Aorta (tissue), 5 donors: ENCODE data around the gene C1orf232. TPM values are rescaled to one million over a fixed set of nuclear protein-coding genes. Genes with fewer than 3 reads are reported as not detected.

ENCODE experiments used
- ATAC-seq: fragments of 200-7000 bp; cut with Tn5 transposase; one replicate; pipeline ENCODE4 v1.9.1; 2022; ENCODE audit warnings: moderate library complexity; ENCODE audit not compliant: low FRiP score
- DNase-seq, 2 donors: peaks; one replicate each; pipeline ENCODE4 v3.0.0-alpha.2; 2020
- H3K27ac ChIP-seq, 2 donors: one replicate each; pipeline ENCODE4 v1.5.1; 2013; ENCODE audit warnings: low read length in 2 of 2, mild to moderate bottlenecking in 2 of 2, moderate library complexity in 2 of 2, control low read depth in 1 of 2, inconsistent platforms in 1 of 2, low read depth in 1 of 2
- H3K27me3 ChIP-seq, 2 donors: one replicate each; pipeline ENCODE4 v1.6.1; 2013; ENCODE audit warnings: control low read depth in 1 of 2, low read length in 1 of 2, mild to moderate bottlenecking in 1 of 2, moderate library complexity in 1 of 2; ENCODE audit not compliant: insufficient read depth in 2 of 2, control insufficient read depth in 1 of 2
- H3K36me3 ChIP-seq, 2 donors: one replicate each; pipeline ENCODE4 v1.6.1; 2013; ENCODE audit warnings: control low read depth in 1 of 2, low read length in 1 of 2, mild to moderate bottlenecking in 1 of 2; ENCODE audit not compliant: insufficient read depth in 2 of 2, control insufficient read depth in 1 of 2
- H3K4me1 ChIP-seq, 2 donors: one replicate each; pipeline ENCODE4 v1.6.1; 2013; ENCODE audit warnings: low read length in 2 of 2, control low read depth in 1 of 2, mild to moderate bottlenecking in 1 of 2, moderate library complexity in 1 of 2; ENCODE audit not compliant: insufficient read depth in 2 of 2, control insufficient read depth in 1 of 2
- H3K4me3 ChIP-seq, 2 donors: one replicate each; pipeline ENCODE4 v1.5.1; 2013; ENCODE audit warnings: low read length in 2 of 2, control low read depth in 1 of 2, mild to moderate bottlenecking in 1 of 2
- H3K9me3 ChIP-seq: one replicate; pipeline ENCODE4 v1.6.1; 2013; ENCODE audit warnings: mild to moderate bottlenecking, low read length; ENCODE audit not compliant: control insufficient read depth
- WGBS, 2 donors: extraction: QIAGEN DNeasy Blood & Tissue Kit; methylation state at CpG; one replicate each; pipeline ENCODE4 v1.1.7; 2013; 5-methylcytosine and 5-hydroxymethylcytosine counted together
- intact Hi-C, 2 donors: fragments of 100-400 bp; cut with DNase I; formaldehyde crosslinking; loops; one replicate each; pipeline versions ENCODE4 v1.14.2 to v1.15.0; 2022
- polyA plus RNA-seq, 2 donors: library from polyadenylated mRNA; stranded (reverse); fragments of 200-250 nt; gene quantifications; one replicate each; pipeline ENCODE4 v1.2.3, GENCODE V29; 2013
- total RNA-seq, 2 donors: library from RNA; stranded (reverse); fragmentation: NEBNext Ultra II Directional; extraction: Animal tissue kit (Norgen Biotek cat#: 25700); gene quantifications; one replicate each; pipeline ENCODE4 v1.2.1, GENCODE V29; 2021
- donor health status: healthy with polysubstance abuse.
- donor health status: Bipolar disorder and iron deficiency.
- donor health status: DM: no; HTN: no; CAD: no.
- donor health status: DM: no; HTN: no; CAD: no.
- donor health status: DM: yes; HTN: yes; CAD: no.

C1orf232 gene
- total and polyA plus RNA-seq, 4 donors, result not detected

DNA sequence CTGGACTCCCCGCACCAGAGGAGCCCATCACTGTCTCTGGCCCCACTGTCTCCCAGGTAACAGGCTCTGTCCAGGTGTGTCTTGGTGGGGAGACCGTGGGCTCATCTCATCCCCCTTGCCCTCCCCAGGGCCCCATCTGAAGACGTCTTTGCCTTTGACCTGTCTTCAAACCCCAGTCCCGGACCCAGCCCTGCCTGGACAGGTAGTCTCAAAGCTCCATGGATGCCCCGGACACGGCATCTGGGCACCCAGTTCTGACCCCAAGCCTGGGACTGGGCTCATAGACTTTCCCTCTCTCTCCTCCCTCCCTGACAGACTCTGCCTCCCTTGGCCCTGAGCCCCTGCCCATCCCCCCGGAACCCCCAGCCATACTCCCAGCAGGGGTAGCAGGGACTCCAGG is 15.3 kb upstream of the C1orf232 start:
- intact Hi-C loops, result no loop called here
- Histone ChIP-seq H3K4me3 (no peak overlapping the region), H3K4me1 (no peaks in the 10 kb centered on the region), H3K27me3 (no peaks in the 10 kb centered on the region), H3K27ac (no peak overlapping the region), H3K36me3 (no peaks in the 10 kb centered on the region), H3K9me3 (no peaks in the 10 kb centered on the region)
- DNase-seq (no peak), ATAC-seq (no peak)
- whole genome bisulfite sequencing, 2 donors, result 90 to 93% methylated on average over 7 of the region's 7 CpGs

DNA sequence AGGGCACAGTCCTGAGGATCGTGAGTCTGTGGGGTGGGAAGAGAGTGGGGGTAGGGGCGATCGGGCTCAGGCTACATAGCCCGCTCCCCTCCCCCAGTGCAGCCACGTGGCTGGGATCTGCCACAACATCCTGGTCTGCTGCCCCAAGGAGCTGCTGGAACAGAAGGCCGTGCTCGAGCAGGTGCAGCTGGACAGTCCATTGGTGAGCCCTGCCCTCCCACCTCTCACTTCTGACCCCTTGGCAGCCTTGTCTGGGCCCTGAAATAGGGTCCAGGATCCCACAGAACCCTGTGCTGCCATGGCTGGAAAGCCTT is 13.6 kb upstream of the C1orf232 start:
- Histone ChIP-seq H3K27me3 (no peaks in the 10 kb centered on the region), H3K27ac (no peak overlapping the region), H3K4me3 (no peak overlapping the region), H3K9me3 (no peaks in the 10 kb centered on the region), H3K36me3 (no peaks in the 10 kb centered on the region), H3K4me1 (no peaks in the 10 kb centered on the region)
- 84 to 87% methylated on average over 7 of the region's 7 CpGs for WGBS, 2 donors
- no peak for DNase-seq
- intact Hi-C loops, result no loop called here
- ATAC-seq, result no peak

DNA sequence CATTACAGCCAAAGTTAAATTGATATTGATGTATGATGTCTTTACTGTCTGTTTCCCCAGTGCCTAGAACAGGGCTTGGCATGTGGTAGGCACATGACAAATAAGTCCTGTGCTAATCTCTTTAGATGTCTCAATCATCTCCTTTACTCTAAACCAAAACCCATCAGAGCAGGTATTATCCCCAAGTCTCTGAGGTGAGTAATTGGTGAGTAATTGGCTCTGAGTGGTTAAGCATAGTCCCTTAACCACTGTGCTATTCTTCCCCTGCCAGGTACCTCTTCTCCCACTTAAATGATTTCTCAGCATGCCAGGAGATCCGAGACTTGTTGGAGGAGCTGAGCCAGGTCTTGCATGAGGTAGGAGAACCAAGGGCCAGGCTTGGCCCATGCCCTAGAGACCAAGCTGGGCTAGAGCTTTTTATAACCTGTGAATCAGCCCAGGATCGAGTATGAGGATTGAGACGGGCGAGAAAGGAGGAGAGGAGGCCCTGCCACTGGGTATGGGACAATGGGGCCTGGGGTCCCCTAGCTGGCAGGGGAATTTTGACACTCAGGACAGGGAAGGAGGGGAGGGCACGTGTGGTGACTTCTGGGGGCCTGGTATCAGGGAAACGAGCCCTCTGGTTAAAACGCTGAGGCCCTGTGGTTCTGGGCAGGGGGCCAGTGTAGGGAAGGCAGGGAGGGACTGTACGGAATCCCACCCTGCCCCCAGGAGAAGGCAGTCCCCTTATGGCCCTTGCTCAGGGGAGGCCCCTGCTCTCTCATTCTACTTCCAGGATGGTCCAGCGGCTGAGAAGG is 13.0 kb upstream of the C1orf232 start:
- no peak for ATAC-seq
- intact Hi-C loops, result no loop called here
- Histone ChIP-seq H3K4me3 (no peak overlapping the region), H3K27me3 (peaks cover 0 to 1% of the 10 kb centered on the region in 2 donors), H3K36me3 (no peaks in the 10 kb centered on the region), H3K4me1 (no peaks in the 10 kb centered on the region), H3K9me3 (no peaks in the 10 kb centered on the region), H3K27ac (no peak overlapping the region)
- DNase-seq, result no peak
- 61 to 65% methylated on average over 9 of the region's 9 CpGs for WGBS, 2 donors

DNA sequence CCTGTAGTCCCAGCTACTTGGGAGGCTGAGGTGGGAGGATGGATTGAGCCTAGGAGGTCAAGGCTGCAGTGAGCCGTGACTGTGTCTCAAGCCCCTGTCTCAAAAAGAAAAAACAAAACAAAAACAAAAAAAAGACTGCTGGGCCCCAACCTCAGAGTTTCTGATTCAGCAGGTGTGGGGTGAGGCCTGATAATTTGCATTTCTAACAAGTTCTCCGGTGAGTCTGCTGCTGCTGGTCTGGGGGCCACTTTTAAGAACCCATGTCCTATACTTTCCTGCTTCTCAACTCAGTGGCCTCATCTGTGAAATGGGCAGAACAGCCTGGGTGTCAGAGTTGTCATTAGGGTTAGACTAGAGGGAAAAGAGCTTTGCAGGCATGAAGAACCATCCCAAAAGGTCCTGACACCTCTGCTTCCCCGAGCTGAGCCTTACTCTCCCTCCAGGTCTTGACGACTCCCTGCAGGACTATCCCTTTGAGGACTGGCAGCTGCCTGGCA is 11.3 kb upstream of the C1orf232 start:
- Histone ChIP-seq H3K36me3 (no peaks in the 10 kb centered on the region), H3K27me3 (peaks cover 0 to 1% of the 10 kb centered on the region in 2 donors), H3K4me1 (no peaks in the 10 kb centered on the region), H3K4me3 (no peak overlapping the region), H3K9me3 (no peaks in the 10 kb centered on the region), H3K27ac (no peak overlapping the region)
- no peak for DNase-seq
- intact Hi-C loops, result no loop called here
- 81 to 87% methylated on average over 4 of the region's 4 CpGs for WGBS, 2 donors
- no peak for ATAC-seq

DNA sequence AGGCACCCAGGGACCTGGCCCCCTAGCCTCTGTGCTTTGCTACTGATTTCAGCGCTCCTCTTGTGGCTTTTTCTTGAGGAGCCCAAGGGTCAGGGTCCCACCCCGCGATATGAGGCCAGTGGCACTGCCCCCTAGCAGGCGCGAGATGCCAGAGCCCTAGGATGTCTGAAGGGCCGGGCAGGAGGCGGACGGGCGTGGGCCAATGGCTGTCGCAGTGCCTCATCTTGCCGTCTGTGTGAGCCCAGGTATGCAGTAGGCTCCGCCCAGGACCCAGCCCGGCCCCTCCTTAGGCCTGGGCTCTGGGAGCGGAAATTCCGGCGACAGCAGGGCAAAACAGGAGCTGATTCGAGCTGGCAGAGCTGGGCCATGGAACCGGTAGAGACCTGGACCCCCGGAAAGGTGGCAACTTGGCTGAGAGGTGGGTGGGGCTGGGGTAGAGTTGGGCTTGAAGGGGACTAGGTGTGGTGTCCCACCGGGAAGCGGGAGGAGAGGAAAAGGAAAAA is 8.5 kb upstream of the C1orf232 start, which contains the start of gene CNKSR1:
Gene CNKSR1, plus strand, starts transcription at position 310 of the 503 bp plus-strand sequence. Its CDS starts 57 bp downstream, at position 367.
- Histone ChIP-seq H3K36me3 (no peaks in the 10 kb centered on the region), H3K27ac (no peak within 1 kb of the TSS), H3K27me3 (peaks cover 0 to 1% of the 10 kb centered on the region in 2 donors), H3K4me1 (no peaks in the 10 kb centered on the region), H3K9me3 (no peaks in the 10 kb centered on the region), H3K4me3 (no peak within 1 kb of the TSS)
- 51 to 52% methylated on average over 21 of the region's 21 CpGs for WGBS, 2 donors
- ATAC-seq (no peak), DNase-seq (no peak)
- intact Hi-C loops, result no loop called here

DNA sequence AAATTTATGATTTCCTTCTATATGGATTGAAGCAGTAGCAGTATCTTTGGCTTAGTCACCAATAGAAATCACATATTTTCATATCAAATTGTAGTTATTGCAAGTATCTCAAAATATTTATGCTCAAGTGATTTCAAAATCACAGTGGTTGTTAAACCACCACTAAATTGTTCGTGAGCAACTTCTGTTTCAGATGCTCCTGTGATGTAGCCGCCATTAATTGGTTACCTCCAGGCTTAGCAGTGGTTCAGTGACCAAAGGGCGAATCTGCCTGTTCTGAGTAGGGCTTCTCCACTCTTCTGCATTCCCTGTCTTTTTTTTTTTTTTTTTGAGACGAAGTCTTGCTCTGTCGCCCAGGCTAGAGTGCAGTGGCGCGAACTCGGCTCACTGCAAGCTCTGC is 6.6 kb upstream of the C1orf232 start:
- 94 to 95% methylated on average over 3 to 8 of the region's 8 CpGs for WGBS, 2 donors

DNA sequence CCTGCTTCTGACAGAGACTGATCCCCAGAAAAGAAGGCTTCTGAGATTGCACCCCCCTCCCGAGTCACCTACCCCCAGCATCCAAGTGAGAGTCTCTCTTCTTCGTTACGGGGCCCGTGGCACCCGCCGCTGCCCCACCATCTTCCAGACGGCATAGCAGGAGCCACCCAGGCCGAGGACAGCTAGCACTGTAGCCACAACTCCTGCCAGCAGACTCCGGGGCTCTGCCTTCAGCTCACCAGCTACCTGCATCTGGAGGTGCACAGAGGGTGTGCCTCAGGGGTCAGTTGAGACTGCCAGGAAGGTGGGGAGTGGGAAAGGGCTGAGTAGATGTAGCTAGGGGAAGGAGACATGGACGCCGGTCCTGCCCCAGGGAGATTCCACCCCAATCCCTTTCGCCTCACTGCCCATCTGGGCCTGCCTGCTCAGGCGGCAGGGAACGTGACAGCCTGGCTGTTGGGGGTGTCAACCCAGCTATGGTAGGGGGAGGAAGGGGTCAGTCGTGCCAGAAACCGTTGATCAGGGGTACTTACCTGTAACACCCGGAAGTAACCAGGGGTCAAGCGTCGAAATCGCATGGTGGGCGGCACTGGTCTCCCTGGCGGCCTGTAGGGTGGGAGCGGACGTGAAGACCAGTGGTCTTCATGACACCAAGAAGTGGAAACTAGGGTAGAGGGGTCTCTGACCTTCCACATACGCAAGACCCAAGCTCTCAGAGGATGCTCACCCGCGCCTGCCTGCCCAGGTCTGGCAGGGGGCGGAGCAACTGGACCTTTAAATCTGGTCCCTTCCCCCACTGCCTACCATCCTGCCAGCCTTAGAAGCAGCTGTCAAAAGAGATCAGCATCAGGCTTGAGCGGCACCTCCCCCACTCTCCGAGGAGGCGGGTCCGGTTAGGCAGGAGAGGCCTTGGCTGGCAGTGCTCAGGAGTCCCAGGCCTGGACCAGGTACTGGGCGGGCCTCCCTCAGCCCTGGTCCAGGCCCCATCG is 2.6 kb upstream of the C1orf232 start, which contains the start of gene ZNF593OS:
Gene ZNF593OS, minus strand, starts transcription at position 749 of the 989 bp plus-strand sequence. Its CDS starts 171 bp downstream, at position 578.
- no peak for DNase-seq
- Histone ChIP-seq H3K27ac (no peak within 1 kb of the TSS), H3K4me3 (no peak within 1 kb of the TSS), H3K4me1 (no peaks in the 10 kb centered on the region), H3K36me3 (no peaks in the 10 kb centered on the region), H3K9me3 (no peaks in the 10 kb centered on the region), H3K27me3 (no peaks in the 10 kb centered on the region)
- intact Hi-C loops, result loop anchor here in 1 of 2 donors (2.0 kb wide), 1 partner anchor 59 kb away; no protein-coding TSS in a partner anchor
- 94% methylated on average over 34 of the region's 34 CpGs for WGBS, 2 donors
- no peak for ATAC-seq

More for the DNA sequence above, 6.6 kb upstream of the C1orf232 start:
- no peaks in the 10 kb centered on the region for H3K4me1 ChIP-seq
- H3K36me3 ChIP-seq, result no peaks in the 10 kb centered on the region
- no peaks in the 10 kb centered on the region for H3K9me3 ChIP-seq
- intact Hi-C loops, result no loop called here
- no peak overlapping the region for H3K27ac ChIP-seq
- DNase-seq, result no peak
- H3K27me3 ChIP-seq, result peaks cover 0 to 1% of the 10 kb centered on the region in 2 donors
- H3K4me3 ChIP-seq, result no peak overlapping the region
- no peak for ATAC-seq

DNA sequence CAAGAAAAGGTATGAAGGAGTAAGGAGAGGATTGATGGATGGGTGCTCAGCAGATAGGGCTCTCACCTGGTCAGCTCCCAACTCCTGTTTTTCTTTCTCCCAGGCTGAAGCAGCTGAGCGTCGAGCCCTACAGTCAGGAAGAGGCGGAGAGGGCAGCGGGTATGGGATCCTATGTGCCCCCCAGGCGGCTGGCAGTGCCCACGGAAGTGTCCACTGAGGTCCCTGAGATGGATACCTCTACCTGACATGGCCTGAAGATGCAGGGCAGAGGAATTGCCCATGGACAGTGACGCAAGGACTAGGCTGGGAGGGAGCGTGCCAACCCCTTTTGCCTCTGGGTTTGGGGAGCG is 1.7 kb upstream of the C1orf232 start:
- intact Hi-C loops, result loop anchor here in 1 of 2 donors (2.0 kb wide), 1 partner anchor 60 kb away; no protein-coding TSS in a partner anchor
- Histone ChIP-seq H3K4me1 (no peaks in the 10 kb centered on the region), H3K27ac (no peak overlapping the region), H3K27me3 (no peaks in the 10 kb centered on the region), H3K9me3 (no peaks in the 10 kb centered on the region), H3K4me3 (peak overlapping the region; percentile 44 to 52), H3K36me3 (no peaks in the 10 kb centered on the region)
- ATAC-seq (no peak), DNase-seq (no peak)
- WGBS, 2 donors, result 70 to 73% methylated on average over 9 of the region's 9 CpGs
